HepG2 (cell line): ENCODE measurements around the gene ATP4A. TPM values are rescaled to one million over a fixed set of nuclear protein-coding genes. Genes with fewer than 3 reads are reported as not detected.

ENCODE experiments used
- FLYWCH1 ChIP-seq: sonication (generic); formaldehyde crosslinking; IDR thresholded peaks from 2 replicates; pipeline ENCODE4 v1.8.1; 2023; ENCODE audit warnings: mild to moderate bottlenecking, missing genetic modification reagents
- GLI4 ChIP-seq: sonication (generic); formaldehyde crosslinking; IDR thresholded peaks from 2 replicates; pipeline ENCODE4 v1.5.1; 2020; ENCODE audit warnings: missing genetic modification reagents, mild to moderate bottlenecking, moderate library complexity, borderline replicate concordance
- KLF12 ChIP-seq: sonication (generic); formaldehyde crosslinking; IDR thresholded peaks from 2 replicates; pipeline ENCODE4 v1.4.0; 2020; ENCODE audit warnings: missing genetic modification reagents, borderline replicate concordance
- MIER3 ChIP-seq: IDR thresholded peaks from 2 replicates; pipeline ENCODE4 v1.6.1; 2016; ENCODE audit warnings: missing compliant biosample characterization, borderline replicate concordance
- ZFP41 ChIP-seq: sonication (generic); formaldehyde crosslinking; IDR thresholded peaks from 2 replicates; pipeline ENCODE4 v1.4.0; 2020; ENCODE audit warnings: mild to moderate bottlenecking, missing genetic modification reagents, borderline replicate concordance
- ZKSCAN1 ChIP-seq: fragments of 150-350 bp; IDR thresholded peaks from 2 replicates; pipeline ENCODE4 v1.6.1; 2014; ENCODE audit warnings: low read length
- ZNF256 ChIP-seq: sonication (generic); formaldehyde crosslinking; conservative IDR thresholded peaks from 2 replicates; pipeline ENCODE4 v1.4.0; 2020; ENCODE audit warnings: missing genetic modification reagents
- ZNF282 ChIP-seq: fragments of 450-650 bp; IDR thresholded peaks from 2 replicates; pipeline ENCODE4 v1.6.1; 2018; ENCODE audit not compliant: partially characterized antibody
- ZNF296 ChIP-seq: sonication (generic); formaldehyde crosslinking; conservative IDR thresholded peaks from 2 replicates; pipeline ENCODE4 v1.5.0; 2020; ENCODE audit warnings: mild to moderate bottlenecking, missing genetic modification reagents
- ZNF432 ChIP-seq: sonication (generic); formaldehyde crosslinking; IDR thresholded peaks from 2 replicates; pipeline ENCODE4 v1.5.0; 2020; ENCODE audit warnings: missing genetic modification reagents, mild to moderate bottlenecking, borderline replicate concordance
- polyA plus RNA-seq, 8 experiments: library from polyadenylated mRNA; depleted of rRNA in 3 of 8; stranded (reverse) in 7 of 8; unstranded in 1 of 8; fragments of >200 nt; fragmentation: Illumina TruSeq in 4 of 8; extraction: Trizol in 4 of 8; gene quantifications; 2 replicates each; pipeline versions ENCODE4 v1.2.1 to v1.2.3, GENCODE V29; 2011 to 2016; ENCODE audit warnings: low read depth in 4 of 8, missing spikeins in 1 of 8, mixed read lengths in 1 of 8; ENCODE audit not compliant: insufficient read depth in 1 of 8
- total RNA-seq, 5 experiments: library from RNA; depleted of rRNA; stranded (reverse); fragments of >200 nt; fragmentation: Illumina TruSeq; extraction: Trizol; gene quantifications; 2 replicates each; pipeline ENCODE4 v1.2.3, GENCODE V29; 2016; ENCODE audit warnings: low read depth in 1 of 5
- TF ChIP-seq, protein P1 (sequence below): sonication (generic); formaldehyde crosslinking; IDR thresholded peaks from 2 replicates; pipeline ENCODE4 v1.4.0; 2020; ENCODE audit warnings: mild to moderate bottlenecking, missing genetic modification reagents
- TF ChIP-seq, protein P2 (sequence below): sonication (generic); formaldehyde crosslinking; IDR thresholded peaks from 2 replicates; pipeline ENCODE4 v1.4.0; 2020; ENCODE audit warnings: low read depth, missing genetic modification reagents
- TF ChIP-seq, protein P3 (sequence below): sonication (generic); formaldehyde crosslinking; IDR thresholded peaks from 2 replicates; pipeline ENCODE4 v1.5.0; 2020; ENCODE audit warnings: mild to moderate bottlenecking, missing genetic modification reagents, moderate library complexity

Gene ATP4A
- total and polyA plus RNA-seq, 2 of the 13 experiments (the other 11 are each of a cell fraction or from before 2014, with no cell fraction given) = 0.08 to 0.11 TPM

DNA sequence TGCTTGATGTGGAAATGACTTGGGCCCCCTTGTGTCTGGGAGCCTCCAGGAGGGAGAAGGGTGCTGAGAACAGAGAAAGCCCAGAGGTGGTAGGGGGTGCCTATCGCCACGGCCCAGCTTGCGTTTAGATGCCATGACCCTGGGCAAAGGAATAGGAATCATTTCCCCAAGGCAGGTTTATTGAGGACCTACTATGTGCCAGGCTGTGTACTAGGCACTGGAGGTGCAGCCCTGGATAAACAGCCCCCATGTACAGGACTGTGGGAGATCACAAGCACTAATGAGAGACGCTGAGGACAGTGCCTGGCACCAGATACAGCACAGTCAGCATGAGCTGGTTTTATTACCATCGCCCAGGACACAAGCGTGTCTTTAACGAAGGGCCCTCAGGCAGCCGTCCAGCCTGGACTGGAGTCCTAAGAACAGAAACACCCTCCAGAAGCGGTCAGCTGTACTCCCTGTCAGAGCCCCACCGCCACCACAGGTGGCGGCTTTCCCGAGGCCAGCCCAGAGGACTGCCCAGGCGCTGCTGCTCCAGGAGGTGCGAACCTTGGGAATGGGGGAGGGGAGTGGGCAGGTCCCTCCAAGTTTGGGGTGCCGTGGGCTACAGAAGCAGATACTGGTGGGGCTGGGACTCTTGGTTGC is 13.5 kb downstream of the ATP4A start (continued):
- TF ChIP-seq, protein P1, sequence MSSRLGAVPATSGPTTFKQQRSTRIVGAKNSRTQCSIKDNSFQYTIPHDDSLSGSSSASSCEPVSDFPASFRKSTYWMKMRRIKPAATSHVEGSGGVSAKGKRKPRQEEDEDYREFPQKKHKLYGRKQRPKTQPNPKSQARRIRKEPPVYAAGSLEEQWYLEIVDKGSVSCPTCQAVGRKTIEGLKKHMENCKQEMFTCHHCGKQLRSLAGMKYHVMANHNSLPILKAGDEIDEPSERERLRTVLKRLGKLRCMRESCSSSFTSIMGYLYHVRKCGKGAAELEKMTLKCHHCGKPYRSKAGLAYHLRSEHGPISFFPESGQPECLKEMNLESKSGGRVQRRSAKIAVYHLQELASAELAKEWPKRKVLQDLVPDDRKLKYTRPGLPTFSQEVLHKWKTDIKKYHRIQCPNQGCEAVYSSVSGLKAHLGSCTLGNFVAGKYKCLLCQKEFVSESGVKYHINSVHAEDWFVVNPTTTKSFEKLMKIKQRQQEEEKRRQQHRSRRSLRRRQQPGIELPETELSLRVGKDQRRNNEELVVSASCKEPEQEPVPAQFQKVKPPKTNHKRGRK = no peak
- TF ChIP-seq ZFP41 (CRISPR knock-in tag) (no peak), MIER3 (CRISPR knock-in tag) (no peak), ZKSCAN1 (peak; percentile 86), ZNF296 (no peak), ZNF432 (CRISPR knock-in tag) (no peak), ZNF256 (CRISPR knock-in tag) (no peak), KLF12 (CRISPR knock-in tag) (no peak), FLYWCH1 (no peak), ZNF282 (no peak), GLI4 (CRISPR knock-in tag) (no peak)
- TF ChIP-seq, protein P2, sequence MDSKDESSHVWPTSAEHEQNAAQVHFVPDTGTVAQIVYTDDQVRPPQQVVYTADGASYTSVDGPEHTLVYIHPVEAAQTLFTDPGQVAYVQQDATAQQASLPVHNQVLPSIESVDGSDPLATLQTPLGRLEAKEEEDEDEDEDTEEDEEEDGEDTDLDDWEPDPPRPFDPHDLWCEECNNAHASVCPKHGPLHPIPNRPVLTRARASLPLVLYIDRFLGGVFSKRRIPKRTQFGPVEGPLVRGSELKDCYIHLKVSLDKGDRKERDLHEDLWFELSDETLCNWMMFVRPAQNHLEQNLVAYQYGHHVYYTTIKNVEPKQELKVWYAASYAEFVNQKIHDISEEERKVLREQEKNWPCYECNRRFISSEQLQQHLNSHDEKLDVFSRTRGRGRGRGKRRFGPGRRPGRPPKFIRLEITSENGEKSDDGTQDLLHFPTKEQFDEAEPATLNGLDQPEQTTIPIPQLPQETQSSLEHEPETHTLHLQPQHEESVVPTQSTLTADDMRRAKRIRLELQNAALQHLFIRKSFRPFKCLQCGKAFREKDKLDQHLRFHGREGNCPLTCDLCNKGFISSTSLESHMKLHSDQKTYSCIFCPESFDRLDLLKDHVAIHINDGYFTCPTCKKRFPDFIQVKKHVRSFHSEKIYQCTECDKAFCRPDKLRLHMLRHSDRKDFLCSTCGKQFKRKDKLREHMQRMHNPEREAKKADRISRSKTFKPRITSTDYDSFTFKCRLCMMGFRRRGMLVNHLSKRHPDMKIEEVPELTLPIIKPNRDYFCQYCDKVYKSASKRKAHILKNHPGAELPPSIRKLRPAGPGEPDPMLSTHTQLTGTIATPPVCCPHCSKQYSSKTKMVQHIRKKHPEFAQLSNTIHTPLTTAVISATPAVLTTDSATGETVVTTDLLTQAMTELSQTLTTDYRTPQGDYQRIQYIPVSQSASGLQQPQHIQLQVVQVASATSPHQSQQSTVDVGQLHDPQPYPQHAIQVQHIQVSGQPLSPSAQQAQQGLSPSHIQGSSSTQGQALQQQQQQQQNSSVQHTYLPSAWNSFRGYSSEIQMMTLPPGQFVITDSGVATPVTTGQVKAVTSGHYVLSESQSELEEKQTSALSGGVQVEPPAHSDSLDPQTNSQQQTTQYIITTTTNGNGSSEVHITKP (CRISPR knock-in tag) = no peak
- TF ChIP-seq, protein P3, sequence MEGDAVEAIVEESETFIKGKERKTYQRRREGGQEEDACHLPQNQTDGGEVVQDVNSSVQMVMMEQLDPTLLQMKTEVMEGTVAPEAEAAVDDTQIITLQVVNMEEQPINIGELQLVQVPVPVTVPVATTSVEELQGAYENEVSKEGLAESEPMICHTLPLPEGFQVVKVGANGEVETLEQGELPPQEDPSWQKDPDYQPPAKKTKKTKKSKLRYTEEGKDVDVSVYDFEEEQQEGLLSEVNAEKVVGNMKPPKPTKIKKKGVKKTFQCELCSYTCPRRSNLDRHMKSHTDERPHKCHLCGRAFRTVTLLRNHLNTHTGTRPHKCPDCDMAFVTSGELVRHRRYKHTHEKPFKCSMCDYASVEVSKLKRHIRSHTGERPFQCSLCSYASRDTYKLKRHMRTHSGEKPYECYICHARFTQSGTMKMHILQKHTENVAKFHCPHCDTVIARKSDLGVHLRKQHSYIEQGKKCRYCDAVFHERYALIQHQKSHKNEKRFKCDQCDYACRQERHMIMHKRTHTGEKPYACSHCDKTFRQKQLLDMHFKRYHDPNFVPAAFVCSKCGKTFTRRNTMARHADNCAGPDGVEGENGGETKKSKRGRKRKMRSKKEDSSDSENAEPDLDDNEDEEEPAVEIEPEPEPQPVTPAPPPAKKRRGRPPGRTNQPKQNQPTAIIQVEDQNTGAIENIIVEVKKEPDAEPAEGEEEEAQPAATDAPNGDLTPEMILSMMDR = 0 out of 2 replicates have a peak, but pooled peaks have one; percentile 2
